GM12891 (cell line): Measurements from ENCODE around the gene SLC22A23.

Source experiments
- DNase-seq: peaks from one replicate; pipeline ENCODE4 v3.0.0; 2011; ENCODE audit warnings: low spot score; ENCODE audit not compliant: insufficient read length
- FAIRE-seq: peaks from 2 replicates; lab custom pipeline; 2011; peaks lifted over from hg19 to GRCh38; lab: Jason Lieb, UNC
- PAX5 ChIP-seq: IDR thresholded peaks from 2 replicates; pipeline ENCODE4 v1.6.1; 2011; ENCODE audit warnings: low read length, moderate library complexity, mild to moderate bottlenecking; ENCODE audit not compliant: insufficient read depth, severe bottlenecking
- POLR2A ChIP-seq: IDR thresholded peaks from 2 replicates; pipeline ENCODE4 v1.6.1; 2011; ENCODE audit warnings: low read depth, low read length, control low read depth
- POLR2AphosphoS5 ChIP-seq: IDR thresholded peaks from 2 replicates; pipeline ENCODE4 v1.6.1; 2011; ENCODE audit warnings: low read depth, low read length, control low read depth
- POU2F2 ChIP-seq: IDR thresholded peaks from 2 replicates; pipeline ENCODE4 v1.6.1; 2011; ENCODE audit warnings: low read depth, mild to moderate bottlenecking, control low read depth, low read length, moderate library complexity
- SPI1 ChIP-seq: IDR thresholded peaks from 2 replicates; pipeline ENCODE4 v1.6.1; 2011; ENCODE audit warnings: low read depth, low read length, control low read depth
- TAF1 ChIP-seq: IDR thresholded peaks from 2 replicates; pipeline ENCODE4 v1.6.1; 2011; ENCODE audit warnings: low read depth, low read length, control low read depth

The SLC22A23 gene

GRCh38 chr6:3258720-3259490 is 197.9 kb downstream of the SLC22A23 start, which contains the start of gene PSMG4:
Gene PSMG4, plus strand, starts transcription at chr6:3258947. Its CDS starts 76 bp downstream, at chr6:3259023.
- DNase-seq: peak; percentile 93
- FAIRE-seq: peak; percentile 98
- TF ChIP-seq TAF1: peak; percentile 46; the same call in 1 of the 2 replicates
- TF ChIP-seq SPI1: no peak
- no peak for TF ChIP-seq POLR2AphosphoS5
- peak; percentile 52; the same call in 1 of the 2 replicates for TF ChIP-seq POLR2A
- TF ChIP-seq POU2F2: no peak
- no peak for TF ChIP-seq PAX5

GRCh38 chr6:3258201-3258600 is 198.6 kb downstream of the SLC22A23 start:
- no peak for FAIRE-seq
- TF ChIP-seq TAF1: no peak
- TF ChIP-seq SPI1: no peak
- TF ChIP-seq PAX5: no peak
- TF ChIP-seq POLR2AphosphoS5: no peak
- no peak for TF ChIP-seq POLR2A
- TF ChIP-seq POU2F2: no peak
- no peak for DNase-seq

GRCh38 chr6:3253597-3253961 is 203.3 kb downstream of the SLC22A23 start:
- FAIRE-seq (no peak), DNase-seq (no peak)
- TF ChIP-seq PAX5 (no peak), POLR2A (no peak)

GRCh38 chr6:3252861-3253596 is 203.8 kb downstream of the SLC22A23 start:
- DNase-seq: no peak
- FAIRE-seq: no peak
- no peak for TF ChIP-seq POLR2A
- no peak for TF ChIP-seq TAF1
- TF ChIP-seq SPI1: no peak
- TF ChIP-seq PAX5: no peak
- TF ChIP-seq POLR2AphosphoS5: no peak
- no peak for TF ChIP-seq POU2F2

GRCh38 chr6:3252369-3252768 is 204.5 kb downstream of the SLC22A23 start:
- TF ChIP-seq TAF1: no peak
- TF ChIP-seq POLR2AphosphoS5: no peak
- no peak for TF ChIP-seq POU2F2
- TF ChIP-seq POLR2A: no peak
- no peak for TF ChIP-seq SPI1
- TF ChIP-seq PAX5: no peak
- FAIRE-seq (no peak), DNase-seq (no peak)

- peak; percentile 81 for FAIRE-seq
- TF ChIP-seq POLR2AphosphoS5 (no peak), TAF1 (no peak), PAX5 (no peak), SPI1 (0 out of 2 replicates have a peak, but pooled peaks have one; percentile 21), POLR2A (no peak)
- peak; percentile 84 for DNase-seq
Measured at GRCh38 chr6:3251462-3252314, 205.2 kb downstream of the SLC22A23 start.

- FAIRE-seq (no peak), DNase-seq (no peak)
- TF ChIP-seq POU2F2: no peak
Measured at GRCh38 chr6:3250231-3250675, 206.6 kb downstream of the SLC22A23 start.

- TF ChIP-seq POLR2A: no peak
- no peak for TF ChIP-seq TAF1
- no peak for TF ChIP-seq PAX5
- no peak for TF ChIP-seq SPI1
- TF ChIP-seq POLR2AphosphoS5: no peak
- no peak for TF ChIP-seq POU2F2
- FAIRE-seq: no peak
- no peak for DNase-seq
Measured at GRCh38 chr6:3249821-3250220, 207.0 kb downstream of the SLC22A23 start.

- TF ChIP-seq TAF1 (no peak), PAX5 (no peak), POLR2AphosphoS5 (no peak), POU2F2 (no peak), SPI1 (no peak)
- FAIRE-seq: no peak
- DNase-seq: no peak
Measured at GRCh38 chr6:3247255-3248146, 209.3 kb downstream of the SLC22A23 start.
